Heart left ventricle (tissue), 13 donors: ENCODE results near the gene CCL8.

Experiments used
- POLR2A ChIP-seq, 2 donors: fragments of 450-650 bp; IDR thresholded peaks; one replicate each; pipeline ENCODE4 v1.6.1; 2017; ENCODE audit warnings: antibody characterized with exemption in 2 of 2, mild to moderate bottlenecking in 2 of 2, moderate library complexity in 2 of 2
- TF ChIP-seq, protein P1 (sequence below), 12 donors: fragments of 200-600 bp; sonication (generic) in 4 of 12; IDR thresholded peaks; one replicate each; pipeline versions ENCODE4 v1.5.0 to v1.8.0; 2018 to 2022; ENCODE audit warnings: antibody characterized with exemption in 12 of 12, mild to moderate bottlenecking in 5 of 12
- donor health status: ischemic (EF 13 %, LVEDD 7.1; RV severe dilation, severe dysfunction).
- donor health status: DM: no; HTN: yes; CAD: no.
- donor health status: DM: no; HTN: no; CAD: no.
- donor health status: ischemic (EF 25% LVEDD 6.9; RV normal size, moderate dysfunction).
- donor health status: ischemic (EF 25% LVEDD 5.7; RV mildly dilated, moderate dysfunction).
- donor health status: ischemic (EF 35%, LVEDD 5.7; RV mildly dilated, moderate dysfunction).
- donor health status: nonischemic (EF 11% LVEDD 7.7; RV severe dilation, severe dysfunction).
- donor health status: DM: yes; HTN: yes; CAD: no.
- donor health status: PGD.
- donor health status: ischemic (EF 29% LVEDD 5.4; RV normal size, mild dysfunction).
- donor health status: nonischemic (EF 23%, LVEDD 6.1; RV moderate dilation, normal function).

DNA sequence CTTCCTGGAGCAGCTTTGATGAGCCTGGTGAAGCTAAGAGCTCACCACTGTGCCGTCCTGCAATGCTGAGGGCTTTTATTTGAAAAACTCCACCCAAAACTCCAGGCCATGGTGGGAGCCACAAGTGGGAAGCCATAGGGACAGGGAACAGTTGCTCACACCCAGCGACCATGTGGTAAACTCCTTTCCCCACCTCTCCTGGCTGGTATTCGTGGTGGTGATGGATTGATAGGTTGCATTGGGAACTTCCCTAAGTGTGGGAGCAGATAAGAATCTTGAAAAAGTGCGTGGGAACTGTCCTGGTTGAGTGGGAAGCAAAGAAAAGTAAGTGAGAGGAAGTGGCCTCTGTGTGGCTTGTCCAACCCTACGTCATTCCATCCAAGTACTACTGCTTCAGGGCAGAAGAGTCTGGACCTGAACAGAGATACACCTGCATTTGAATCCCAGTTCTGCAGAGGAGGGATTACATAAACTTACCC is 44.0 kb downstream of the CCL8 start, which contains the start of gene CCL1:
- TF ChIP-seq POLR2A (IDR thresholded peaks at IDR 0.05), result no peak
- TF ChIP-seq, protein P1, sequence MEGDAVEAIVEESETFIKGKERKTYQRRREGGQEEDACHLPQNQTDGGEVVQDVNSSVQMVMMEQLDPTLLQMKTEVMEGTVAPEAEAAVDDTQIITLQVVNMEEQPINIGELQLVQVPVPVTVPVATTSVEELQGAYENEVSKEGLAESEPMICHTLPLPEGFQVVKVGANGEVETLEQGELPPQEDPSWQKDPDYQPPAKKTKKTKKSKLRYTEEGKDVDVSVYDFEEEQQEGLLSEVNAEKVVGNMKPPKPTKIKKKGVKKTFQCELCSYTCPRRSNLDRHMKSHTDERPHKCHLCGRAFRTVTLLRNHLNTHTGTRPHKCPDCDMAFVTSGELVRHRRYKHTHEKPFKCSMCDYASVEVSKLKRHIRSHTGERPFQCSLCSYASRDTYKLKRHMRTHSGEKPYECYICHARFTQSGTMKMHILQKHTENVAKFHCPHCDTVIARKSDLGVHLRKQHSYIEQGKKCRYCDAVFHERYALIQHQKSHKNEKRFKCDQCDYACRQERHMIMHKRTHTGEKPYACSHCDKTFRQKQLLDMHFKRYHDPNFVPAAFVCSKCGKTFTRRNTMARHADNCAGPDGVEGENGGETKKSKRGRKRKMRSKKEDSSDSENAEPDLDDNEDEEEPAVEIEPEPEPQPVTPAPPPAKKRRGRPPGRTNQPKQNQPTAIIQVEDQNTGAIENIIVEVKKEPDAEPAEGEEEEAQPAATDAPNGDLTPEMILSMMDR (IDR thresholded peaks at IDR 0.05), result no peak
